Measurements from ENCODE around the gene GRIA4.

GRIA4 gene

GRCh38 chr11:106017093-106017492, 407.2 kb downstream of the GRIA4 start:
- no peak for DNase-seq

- peak; percentile 22 for DNase-seq
Measured at GRCh38 chr11:106021181-106021966, 411.5 kb downstream of the GRIA4 start.

- DNase-seq, result peak; percentile 98
Measured at GRCh38 chr11:106021967-106022794, 412.3 kb downstream of the GRIA4 start, which contains the start of gene MSANTD4. MSANTD4 (minus strand) TSS chr11:106022240; CDS start chr11:106010917, 11,323 bp downstream.

GRCh38 chr11:106022795-106023275, 413.0 kb downstream of the GRIA4 start:
- no peak for DNase-seq

- DNase-seq, result no peak
Measured at GRCh38 chr11:106030609-106031008, 420.7 kb downstream of the GRIA4 start.

- DNase-seq, result no peak
Measured at GRCh38 chr11:106031202-106031810, 421.4 kb downstream of the GRIA4 start.

Data from NCI-H510A (cell line).